Tibial artery (tissue), 4 donors: ENCODE results near the gene CLIP1.

Source experiments
- DNase-seq, 2 donors: peaks; one replicate each; pipeline ENCODE4 v3.0.0-alpha.2; 2019
- H3K27ac ChIP-seq, 2 donors: fragments of 200-600 bp; sonication (generic) in 1 of 2; 1 replicate in 1 of 2; 2 replicates in 1 of 2; pipeline ENCODE4 v1.5.1; 2018 to 2019; ENCODE audit warnings: mild to moderate bottlenecking in 1 of 2
- H3K27me3 ChIP-seq, 2 donors: fragments of 200-600 bp; sonication (generic) in 1 of 2; one replicate each; pipeline versions ENCODE4 v1.5.1 to v1.6.0; 2016 to 2019
- H3K36me3 ChIP-seq, 3 donors: fragments of 200-600 bp; sonication (generic) in 2 of 3; one replicate each; pipeline ENCODE4 v1.5.1; 2016 to 2019; ENCODE audit warnings: mild to moderate bottlenecking in 2 of 3
- H3K4me1 ChIP-seq, 4 donors: fragments of 200-600 bp; sonication (generic) in 2 of 4; 1 replicate in 3 of 4; 2 replicates in 1 of 4; pipeline ENCODE4 v1.5.1; 2016 to 2019
- H3K4me3 ChIP-seq, 2 donors: fragments of 200-600 bp; sonication (generic) in 1 of 2; 1 replicate in 1 of 2; 2 replicates in 1 of 2; pipeline ENCODE4 v1.5.1; 2018 to 2019; ENCODE audit warnings: mild to moderate bottlenecking in 2 of 2
- H3K9me3 ChIP-seq, 3 donors: fragments of 200-600 bp; sonication (generic) in 1 of 3; one replicate each; pipeline ENCODE4 v1.5.1; 2016 to 2019
- intact Hi-C: fragments of 100-400 bp; cut with DNase I; formaldehyde crosslinking; loops from one replicate; pipeline ENCODE4 v1.15.0; 2023; ENCODE audit warnings: low total_unique reads
- TF ChIP-seq, protein P1 (sequence below), 2 experiments: fragments of 200-600 bp in 1 of 2; fragments of 450-650 bp in 1 of 2; IDR thresholded peaks; one replicate each; pipeline ENCODE4 v1.5.1; 2017 to 2019; ENCODE audit warnings: antibody characterized with exemption in 2 of 2, mild to moderate bottlenecking in 1 of 2, moderate library complexity in 1 of 2

CLIP1 gene

DNA sequence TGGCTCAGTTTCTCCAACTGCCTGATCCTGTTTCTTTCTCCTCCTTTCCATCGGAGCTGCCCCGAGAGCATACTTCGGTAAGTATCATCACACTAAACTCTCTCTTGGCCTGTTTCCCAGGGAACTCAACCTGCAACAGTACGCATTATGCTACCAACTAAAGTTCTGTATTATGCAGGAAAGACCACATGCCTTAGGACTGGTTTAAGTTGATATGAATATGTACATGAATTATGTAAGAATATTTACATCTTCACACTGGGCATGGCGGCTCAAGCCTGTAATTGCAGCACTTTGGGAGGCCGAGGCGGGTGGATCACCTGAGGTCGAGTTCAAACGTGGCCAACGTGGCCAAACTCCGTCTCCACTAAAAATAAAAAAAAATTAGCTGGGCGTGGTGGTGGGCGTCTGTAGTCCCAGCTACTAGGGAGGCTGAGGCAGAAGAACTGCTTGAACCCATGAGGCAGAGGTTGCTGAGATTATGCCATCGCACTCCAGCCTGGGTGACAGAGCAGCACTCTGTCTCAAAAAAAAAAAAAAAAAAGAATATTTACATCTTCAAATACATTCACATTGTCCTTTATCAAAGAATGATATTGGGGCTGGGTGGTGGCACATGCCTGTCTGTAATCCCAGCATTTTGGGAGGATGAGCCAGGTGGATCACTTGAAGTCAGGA is 124.3 kb downstream of the CLIP1 start:
- no peak overlapping the region for H3K27ac ChIP-seq
- no peaks in the 10 kb centered on the region for H3K4me1 ChIP-seq
- DNase-seq: no peak
- intact Hi-C loops: no loop called here
- peaks cover 48 to 81% (median 61%) of the 10 kb centered on the region in 3 donors for H3K36me3 ChIP-seq
- H3K27me3 ChIP-seq: no peaks in the 10 kb centered on the region
- no peak overlapping the region for H3K4me3 ChIP-seq
- TF ChIP-seq, protein P1, sequence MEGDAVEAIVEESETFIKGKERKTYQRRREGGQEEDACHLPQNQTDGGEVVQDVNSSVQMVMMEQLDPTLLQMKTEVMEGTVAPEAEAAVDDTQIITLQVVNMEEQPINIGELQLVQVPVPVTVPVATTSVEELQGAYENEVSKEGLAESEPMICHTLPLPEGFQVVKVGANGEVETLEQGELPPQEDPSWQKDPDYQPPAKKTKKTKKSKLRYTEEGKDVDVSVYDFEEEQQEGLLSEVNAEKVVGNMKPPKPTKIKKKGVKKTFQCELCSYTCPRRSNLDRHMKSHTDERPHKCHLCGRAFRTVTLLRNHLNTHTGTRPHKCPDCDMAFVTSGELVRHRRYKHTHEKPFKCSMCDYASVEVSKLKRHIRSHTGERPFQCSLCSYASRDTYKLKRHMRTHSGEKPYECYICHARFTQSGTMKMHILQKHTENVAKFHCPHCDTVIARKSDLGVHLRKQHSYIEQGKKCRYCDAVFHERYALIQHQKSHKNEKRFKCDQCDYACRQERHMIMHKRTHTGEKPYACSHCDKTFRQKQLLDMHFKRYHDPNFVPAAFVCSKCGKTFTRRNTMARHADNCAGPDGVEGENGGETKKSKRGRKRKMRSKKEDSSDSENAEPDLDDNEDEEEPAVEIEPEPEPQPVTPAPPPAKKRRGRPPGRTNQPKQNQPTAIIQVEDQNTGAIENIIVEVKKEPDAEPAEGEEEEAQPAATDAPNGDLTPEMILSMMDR (IDR thresholded peaks at IDR 0.05): no peak
- no peaks in the 10 kb centered on the region for H3K9me3 ChIP-seq

DNA sequence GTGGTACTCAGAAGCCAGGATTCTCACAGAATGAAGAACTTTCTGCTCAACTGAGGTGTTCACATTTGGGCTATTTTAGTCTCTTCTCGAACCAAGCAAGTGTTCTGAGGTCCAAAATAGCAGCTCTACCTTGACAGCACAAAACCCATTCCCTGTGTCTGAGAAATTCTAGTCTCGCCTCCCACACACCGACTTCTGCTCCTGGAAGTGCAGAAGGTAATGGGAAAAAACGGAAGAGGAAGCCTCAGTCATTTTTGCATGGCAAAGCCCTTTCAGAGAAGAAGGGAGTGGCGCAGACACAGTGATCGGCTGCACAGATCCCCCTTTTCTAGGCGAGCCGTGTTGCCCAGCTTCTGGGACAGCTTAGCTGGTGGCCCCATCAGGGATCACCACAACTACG is 125.0 kb downstream of the CLIP1 start:
- TF ChIP-seq, protein P1 (IDR thresholded peaks at IDR 0.05): no peak
- H3K36me3 ChIP-seq: peaks cover 49 to 75% (median 58%) of the 10 kb centered on the region in 3 donors
- no peak overlapping the region for H3K27ac ChIP-seq

GRCh38 chr12:122295877-122296276 is 126.6 kb downstream of the CLIP1 start:
- Histone ChIP-seq H3K36me3 (peaks cover 57 to 74% (median 65%) of the 10 kb centered on the region in 3 donors), H3K9me3 (no peaks in the 10 kb centered on the region), H3K27ac (no peak overlapping the region), H3K4me3 (no peak overlapping the region), H3K27me3 (no peaks in the 10 kb centered on the region), H3K4me1 (no peaks in the 10 kb centered on the region)
- TF ChIP-seq, protein P1 (IDR thresholded peaks at IDR 0.05): no peak
- intact Hi-C loops: no loop called here
- DNase-seq: no peak

More for the DNA sequence above, 125.0 kb downstream of the CLIP1 start:
- intact Hi-C loops: no loop called here
- no peaks in the 10 kb centered on the region for H3K4me1 ChIP-seq
- no peaks in the 10 kb centered on the region for H3K27me3 ChIP-seq
- H3K9me3 ChIP-seq: no peaks in the 10 kb centered on the region
- no peak for DNase-seq
- no peak overlapping the region for H3K4me3 ChIP-seq

- intact Hi-C loops: no loop called here
- no peak overlapping the region for H3K4me3 ChIP-seq
Observed at GRCh38 chr12:122293081-122293480, 129.4 kb downstream of the CLIP1 start.

DNA sequence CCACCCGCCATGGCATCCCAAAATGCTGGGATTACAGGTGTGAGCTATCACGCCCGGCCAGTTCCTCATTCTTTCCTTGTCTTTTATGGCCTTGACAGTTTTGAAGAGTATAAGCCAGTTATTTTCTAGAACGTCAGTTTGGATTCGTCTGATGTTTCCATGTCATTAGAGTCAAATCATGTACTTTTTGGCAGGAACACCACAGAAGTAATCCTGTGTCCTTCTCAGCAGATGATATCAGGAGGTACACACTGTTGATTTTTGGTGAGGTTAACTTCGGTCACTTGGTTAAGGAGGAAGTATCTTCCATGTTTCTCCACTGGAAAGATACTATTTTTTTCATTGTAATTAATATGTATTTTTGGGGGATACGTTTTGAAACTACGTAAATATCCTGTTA is 131.0 kb downstream of the CLIP1 start:
- H3K4me3 ChIP-seq: no peak overlapping the region
- intact Hi-C loops: no loop called here
- peaks cover 42 to 64% (median 60%) of the 10 kb centered on the region in 3 donors for H3K36me3 ChIP-seq
- TF ChIP-seq, protein P1 (IDR thresholded peaks at IDR 0.05): no peak
- DNase-seq: no peak
- no peaks in the 10 kb centered on the region for H3K9me3 ChIP-seq
- no peak overlapping the region for H3K27ac ChIP-seq
- no peaks in the 10 kb centered on the region for H3K4me1 ChIP-seq
- no peaks in the 10 kb centered on the region for H3K27me3 ChIP-seq

More at GRCh38 chr12:122293081-122293480, 129.4 kb downstream of the CLIP1 start:
- H3K4me1 ChIP-seq: no peaks in the 10 kb centered on the region
- TF ChIP-seq, protein P1 (IDR thresholded peaks at IDR 0.05): no peak
- DNase-seq: no peak
- peaks cover 43 to 64% (median 62%) of the 10 kb centered on the region in 3 donors for H3K36me3 ChIP-seq
- no peaks in the 10 kb centered on the region for H3K9me3 ChIP-seq
- H3K27ac ChIP-seq: no peak overlapping the region
- no peaks in the 10 kb centered on the region for H3K27me3 ChIP-seq
